IMR-90 (cell line): ENCODE measurements around the gene CRTC1. TPM values are rescaled to one million over a fixed set of nuclear protein-coding genes. Genes with fewer than 3 reads are reported as not detected.

ENCODE experiments used
- ATAC-seq: fragments of 200-7000 bp; cut with Tn5 transposase; 2 replicates; pipeline ENCODE4 v1.9.1; 2020; ENCODE audit warnings: low read depth, mild to moderate bottlenecking, moderate library complexity
- Bru-seq: library from RNA; stranded (reverse); fragments of 400-500 nt; gene quantifications from one replicate; lab custom pipeline; 2021; lab: Mats Ljungman, UMichigan
- BruChase-seq, 2 experiments: library from RNA; stranded (reverse); fragments of 400-500 nt; gene quantifications; one replicate each; lab custom pipeline; 2021; lab: Mats Ljungman, UMichigan
- BruUV-seq: library from RNA; stranded (reverse); fragments of 400-500 nt; replicated peaks from 2 replicates; lab custom pipeline; 2021; lab: Mats Ljungman, UMichigan
- CTCF ChIA-PET: fragments of 300-600 bp; formaldehyde crosslinking; extraction: SDS; loops from one replicate; lab custom pipeline; 2021; ENCODE audit warnings: antibody characterized with exemption; lab: Yijun Ruan, JAX
- POLR2A ChIA-PET: fragments of 300-600 bp; sonication (Branson Sonifier 250); formaldehyde crosslinking; loops from one replicate; lab custom pipeline; 2022; ENCODE audit warnings: antibody characterized with exemption; ENCODE audit not compliant: unreplicated experiment; lab: Charles Lee
- DNase-seq: peaks from one replicate; pipeline ENCODE4 v3.0.0; 2013
- H2AFZ ChIP-seq: replicated peaks from 2 replicates; pipeline ENCODE3; 2013; ENCODE audit warnings: low read length, mild to moderate bottlenecking; ENCODE audit not compliant: poor library complexity
- H2AK5ac ChIP-seq: 2 replicates; pipeline ENCODE4 v1.6.1; 2013; ENCODE audit warnings: low read depth, low read length, inconsistent platforms
- H2AK9ac ChIP-seq: replicated peaks from 2 replicates; pipeline ENCODE3; 2013; ENCODE audit warnings: mild to moderate bottlenecking, low read depth, low read length, moderate library complexity; ENCODE audit not compliant: poor library complexity
- H2BK120ac ChIP-seq: 2 replicates; pipeline ENCODE4 v1.6.1; 2013; ENCODE audit warnings: low read depth, low read length, inconsistent platforms
- H2BK15ac ChIP-seq: 3 replicates; pipeline ENCODE4 v1.6.1; 2013; ENCODE audit warnings: low read depth, low read length, inconsistent platforms
- H2BK20ac ChIP-seq: 2 replicates; pipeline ENCODE4 v1.6.1; 2013; ENCODE audit warnings: low read depth, mild to moderate bottlenecking, inconsistent platforms, low read length, moderate library complexity
- H2BK5ac ChIP-seq: 2 replicates; pipeline ENCODE4 v1.6.1; 2013; ENCODE audit warnings: mild to moderate bottlenecking, low read depth, low read length, inconsistent platforms; ENCODE audit not compliant: poor library complexity, severe bottlenecking
- H3K14ac ChIP-seq: replicated peaks from 2 replicates; pipeline ENCODE4 v1.6.1; 2013; ENCODE audit warnings: low read depth, low read length, inconsistent platforms
- H3K18ac ChIP-seq: 2 replicates; pipeline ENCODE4 v1.6.1; 2013; ENCODE audit warnings: low read depth, low read length, control low read depth
- H3K23ac ChIP-seq: 2 replicates; pipeline ENCODE4 v1.6.1; 2013; ENCODE audit warnings: low read depth, low read length, inconsistent platforms
- H3K27ac ChIP-seq: 2 replicates; pipeline ENCODE4 v1.5.1; 2013; ENCODE audit warnings: mild to moderate bottlenecking, control low read depth, low read length; ENCODE audit not compliant: insufficient read depth
- H3K27me3 ChIP-seq: 2 replicates; pipeline ENCODE4 v1.6.1; 2013; ENCODE audit warnings: low read length; ENCODE audit not compliant: control insufficient read depth, insufficient read depth
- H3K36me3 ChIP-seq: 2 replicates; pipeline ENCODE4 v1.6.1; 2013; ENCODE audit warnings: low read length, mixed read lengths; ENCODE audit not compliant: control insufficient read depth, insufficient read depth
- H3K4ac ChIP-seq: 2 replicates; pipeline ENCODE4 v1.6.1; 2013; ENCODE audit warnings: low read depth, low read length, inconsistent platforms
- H3K4me1 ChIP-seq: 2 replicates; pipeline ENCODE4 v1.6.1; 2013; ENCODE audit warnings: low read length, mixed read lengths; ENCODE audit not compliant: control insufficient read depth, insufficient read depth
- H3K4me2 ChIP-seq: 2 replicates; pipeline ENCODE4 v1.6.1; 2013; ENCODE audit warnings: low read depth, mild to moderate bottlenecking, control low read depth, low read length, moderate library complexity
- H3K4me3 ChIP-seq: 2 replicates; pipeline ENCODE4 v1.5.1; 2013; ENCODE audit warnings: low read depth, mild to moderate bottlenecking, control low read depth, low read length, moderate library complexity; ENCODE audit not compliant: insufficient read depth
- H3K56ac ChIP-seq: 2 replicates; pipeline ENCODE4 v1.6.1; 2013; ENCODE audit warnings: low read length, inconsistent platforms; ENCODE audit not compliant: insufficient read depth; ENCODE audit errors: extremely low read depth
- H3K79me1 ChIP-seq, 2 experiments: 2 replicates each; pipeline ENCODE4 v1.6.1; 2013; ENCODE audit warnings: low read length in 2 of 2, inconsistent platforms in 1 of 2, low read depth in 1 of 2
- H3K9ac ChIP-seq: 2 replicates; pipeline ENCODE4 v1.6.1; 2013; ENCODE audit warnings: low read depth, low read length, control low read depth
- H3K9me1 ChIP-seq: 2 replicates; pipeline ENCODE4 v1.6.1; 2013; ENCODE audit warnings: low read length, inconsistent platforms; ENCODE audit not compliant: insufficient read depth
- H3K9me3 ChIP-seq: 2 replicates; pipeline ENCODE4 v1.6.1; 2013; ENCODE audit warnings: low read length; ENCODE audit not compliant: control insufficient read depth, insufficient read depth
- H4K20me1 ChIP-seq: 2 replicates; pipeline ENCODE4 v1.6.1; 2013; ENCODE audit warnings: low read length, inconsistent platforms; ENCODE audit not compliant: insufficient read depth
- H4K5ac ChIP-seq: 2 replicates; pipeline ENCODE4 v1.6.1; 2013; ENCODE audit warnings: mild to moderate bottlenecking, low read depth, low read length, control low read depth
- H4K8ac ChIP-seq, 2 experiments: 2 replicates each; pipeline ENCODE4 v1.6.1; 2013; ENCODE audit warnings: low read depth in 2 of 2, low read length in 2 of 2, control low read depth in 1 of 2, inconsistent platforms in 1 of 2
- H4K91ac ChIP-seq: 2 replicates; pipeline ENCODE4 v1.6.1; 2013; ENCODE audit warnings: low read depth, low read length, inconsistent platforms; ENCODE audit not compliant: insufficient read depth
- BHLHE40 ChIP-seq: fragments of 150-350 bp; IDR thresholded peaks from 2 replicates; pipeline ENCODE4 v1.6.1; 2016; ENCODE audit warnings: mild to moderate bottlenecking, low read depth, low read length
- CEBPB ChIP-seq: IDR thresholded peaks from 2 replicates; pipeline ENCODE4 v1.6.1; 2012; ENCODE audit warnings: low read depth, low read length, improper control_type of control experiment
- CHD1 ChIP-seq: IDR thresholded peaks from 2 replicates; pipeline ENCODE4 v1.6.1; 2012; ENCODE audit warnings: low read depth, low read length, improper control_type of control experiment
- ELK1 ChIP-seq: fragments of 150-350 bp; IDR thresholded peaks from 2 replicates; pipeline ENCODE4 v1.6.1; 2016; ENCODE audit warnings: low read depth, mild to moderate bottlenecking, low read length, moderate library complexity, borderline replicate concordance
- FOS ChIP-seq: fragments of 150-350 bp; IDR thresholded peaks from 2 replicates; pipeline ENCODE4 v1.6.1; 2016; ENCODE audit warnings: low read depth, low read length
- MAFK ChIP-seq: IDR thresholded peaks from 2 replicates; pipeline ENCODE4 v1.6.1; 2012; ENCODE audit warnings: low read depth, low read length, improper control_type of control experiment
- MAZ ChIP-seq: IDR thresholded peaks from 2 replicates; pipeline ENCODE4 v1.6.1; 2012; ENCODE audit warnings: low read depth, mild to moderate bottlenecking, low read length, improper control_type of control experiment, moderate library complexity, borderline replicate concordance
- MXI1 ChIP-seq: IDR thresholded peaks from 2 replicates; pipeline ENCODE4 v1.6.1; 2012; ENCODE audit warnings: low read depth, mild to moderate bottlenecking, low read length, moderate library complexity, borderline replicate concordance
- NFE2L2 ChIP-seq: fragments of 150-350 bp; IDR thresholded peaks from 2 replicates; pipeline ENCODE4 v1.6.1; 2016; ENCODE audit warnings: low read depth, mild to moderate bottlenecking, low read length
- POLR2A ChIP-seq: IDR thresholded peaks from 2 replicates; pipeline ENCODE4 v1.6.1; 2012; ENCODE audit warnings: mild to moderate bottlenecking, low read depth, low read length
- RAD21 ChIP-seq: IDR thresholded peaks from 2 replicates; pipeline ENCODE4 v1.6.1; 2012; ENCODE audit warnings: low read length, improper control_type of control experiment
- RCOR1 ChIP-seq: IDR thresholded peaks from 2 replicates; pipeline ENCODE4 v1.6.1; 2012; ENCODE audit warnings: mild to moderate bottlenecking, low read length, improper control_type of control experiment; ENCODE audit not compliant: insufficient replicate concordance
- RFX5 ChIP-seq: IDR thresholded peaks from 2 replicates; pipeline ENCODE4 v1.8.0; 2012; ENCODE audit warnings: low read depth, mild to moderate bottlenecking, low read length, moderate library complexity
- SMC3 ChIP-seq: fragments of 150-350 bp; IDR thresholded peaks from 2 replicates; pipeline ENCODE4 v1.6.1; 2016; ENCODE audit warnings: low read depth, mild to moderate bottlenecking, antibody characterized with exemption, low read length, moderate library complexity
- WGBS, 2 experiments: methylation state at CpG; one replicate each; pipeline versions ENCODE4 v1.1.5 to v1.1.7; 2013; ENCODE audit warnings: missing lambda C conversion rate in 2 of 2; ENCODE audit not compliant: insufficient read length in 1 of 2; ENCODE audit errors: extremely low coverage in 2 of 2; 5-methylcytosine and 5-hydroxymethylcytosine counted together
- dilution Hi-C: fragments of 300-500 bp; cut with HindIII; formaldehyde crosslinking; loops from one replicate; pipeline ENCODE4 v1.14.3; 2018; ENCODE audit warnings: low sequenced_read_pairs; ENCODE audit not compliant: unreplicated experiment
- in situ Hi-C: fragments of 300-500 bp; cut with MboI; formaldehyde crosslinking; loops from 3 replicates; pipeline ENCODE4 v1.14.3; 2019; ENCODE audit warnings: low sequenced_read_pairs, inconsistent platforms, mixed read lengths
- intact Hi-C: fragments of 100-400 bp; cut with micrococcal nuclease; formaldehyde crosslinking; loops from 2 replicates; pipeline ENCODE4 v1.10.0; 2022
- long read RNA-seq: library from polyadenylated mRNA; unstranded; transcript quantifications from one replicate; pipeline ENCODE4 v2.0.0, GENCODE V29; 2021; ENCODE audit not compliant: unreplicated experiment
- polyA plus RNA-seq, 3 experiments: library from polyadenylated mRNA; depleted of rRNA; stranded (reverse); fragments of >200 nt; gene quantifications; 2 replicates each; pipeline ENCODE4 v1.2.3, GENCODE V29; 2012; ENCODE audit warnings: low replicate concordance in 1 of 3
- total RNA-seq: library from RNA; depleted of rRNA; stranded (reverse); fragments of >200 nt; gene quantifications from 2 replicates; pipeline ENCODE4 v1.2.3, GENCODE V29; 2012; rRNA removed

The CRTC1 gene
- total RNA-seq (0.18 and 0.28 TPM in 2 replicates), polyA plus RNA-seq (2012; rRNA removed) (5.7 and 6.5 TPM in 2 replicates), Bru-seq, nascent RNA (percentile 66 among the genes with signal in this experiment), BruChase-seq, experiment 1, labeled RNA remaining after a 6-hour chase (percentile 84 among the genes with signal in this experiment), BruChase-seq, experiment 2, labeled RNA remaining after a 2-hour chase (percentile 75 among the genes with signal in this experiment)
- polyA plus RNA-seq (2012; cell fraction: cytosol; rRNA removed), result 3.1 and 6.8 TPM in 2 replicates
- 28.3 and 53.7 TPM in 2 replicates for polyA plus RNA-seq (2012; cell fraction: nucleus; rRNA removed; ENCODE audit: low replicate concordance)
- long read RNA-seq, partial matches to known transcripts, result 3 of 7 reads
- long read RNA-seq, other reads (novel, unspliced or antisense), result 3 of 7 reads

GRCh38 chr19:18683109-18683957 is at the start of gene CRTC1:
Gene CRTC1 (plus strand): TSS chr19:18683680. CDS start chr19:18683703, 23 bp downstream.
- Histone ChIP-seq H4K8ac (peak within 1 kb of the TSS; percentile 75 to 100), H2BK20ac (peak within 1 kb of the TSS; percentile 20; the same call in 1 of the 2 replicates), H3K79me1 (peaks cover 28 to 45% of the 10 kb centered on the region in 2 experiments), H3K23ac (peak within 1 kb of the TSS; percentile 72; the same call in 1 of the 2 replicates), H4K20me1 (peaks cover 33% of the 10 kb centered on the region), H4K5ac (peak within 1 kb of the TSS; percentile 92), H3K9me1 (peaks cover 18% of the 10 kb centered on the region), H3K4me3 (peak within 1 kb of the TSS; percentile 77), H3K9ac (peak within 1 kb of the TSS; percentile 94), H3K27me3 (no peaks in the 10 kb centered on the region), H4K91ac (peak within 1 kb of the TSS; percentile 89), H3K14ac (peak within 1 kb of the TSS; percentile 96), H3K27ac (peak within 1 kb of the TSS; percentile 95), H2BK120ac (peak within 1 kb of the TSS; percentile 79), H2AFZ (peak within 1 kb of the TSS; percentile 93), H3K4ac (peak within 1 kb of the TSS; percentile 91), H2AK9ac (peak within 1 kb of the TSS; percentile 97), H3K56ac (peak within 1 kb of the TSS; percentile 29), H2AK5ac (peak within 1 kb of the TSS; percentile 95), H3K9me3 (no peaks in the 10 kb centered on the region), H3K4me1 (peaks cover 23% of the 10 kb centered on the region), H2BK5ac (peak within 1 kb of the TSS; percentile 86), H3K4me2 (peak within 1 kb of the TSS; percentile 95), H3K18ac (peak within 1 kb of the TSS; percentile 85), H2BK15ac (peak within 1 kb of the TSS; percentile 79; the same call in 2 of the 3 replicates), H3K36me3 (no peaks in the 10 kb centered on the region)
- dilution Hi-C loops (no loop called here), in situ Hi-C loops (no loop called here), intact Hi-C loops (no loop called here)
- CTCF ChIA-PET, result no interaction called here
- DNase-seq (peak; percentile 79), ATAC-seq (peak; percentile 93)
- POLR2A ChIA-PET, result interaction anchor here (0.6 kb wide), 1 partner anchor 537 kb away, joined by 3 read pairs; no protein-coding TSS in a partner anchor
- 2% methylated on average over 22 of the region's 93 CpGs; no CpG with 5 or more reads in 1 of the 2 experiments for WGBS, 2 experiments
- BruUV-seq, result no TSS peak
- TF ChIP-seq BHLHE40 (peak; percentile 57; the same call in 1 of the 2 replicates), FOS (no peak), MXI1 (0 out of 2 replicates have a peak, but pooled peaks have one; percentile 24), NFE2L2 (no peak), RAD21 (peak; percentile 26; the same call in 1 of the 2 replicates), ELK1 (no peak), RCOR1 (no peak), POLR2A (peak; percentile 83), CHD1 (no peak), MAZ (peak; percentile 89), SMC3 (0 out of 2 replicates have a peak, but pooled peaks have one; percentile 8), CEBPB (no peak), RFX5 (no peak), MAFK (no peak)
